NOMO-1 treated with dmso at 0.1 percent for 144 hours (cell line): Measurements from ENCODE around the gene RICTOR.
A peak's percentile ranks its signal among the peaks of the same experiment; 100 is the strongest.

ENCODE experiments used
- DNase-seq: peaks from one replicate; lab custom pipeline; 2025; ENCODE audit not compliant: unreplicated experiment; lab: John Stamatoyannopoulos, UW

The RICTOR gene

DNA sequence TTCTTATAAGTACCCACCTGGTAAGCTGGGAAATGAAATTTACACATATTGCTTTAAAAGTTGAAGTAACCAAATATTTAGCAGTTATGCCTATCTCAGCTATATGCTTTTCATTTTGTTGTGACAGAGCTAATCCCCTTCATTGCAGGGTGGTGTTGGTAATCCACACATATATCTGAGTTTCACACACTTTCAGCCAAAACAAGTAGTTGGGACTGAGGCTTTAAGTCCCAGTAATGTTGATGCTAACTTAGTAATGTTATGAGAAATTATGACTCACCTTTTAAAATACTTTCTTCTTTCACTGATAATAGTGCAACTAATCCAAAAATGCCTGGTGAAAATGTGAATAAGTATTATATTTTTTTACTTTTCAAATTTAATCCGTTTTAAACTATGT lies 19.2 kb upstream of the RICTOR start:
- DNase-seq = no peak

DNA sequence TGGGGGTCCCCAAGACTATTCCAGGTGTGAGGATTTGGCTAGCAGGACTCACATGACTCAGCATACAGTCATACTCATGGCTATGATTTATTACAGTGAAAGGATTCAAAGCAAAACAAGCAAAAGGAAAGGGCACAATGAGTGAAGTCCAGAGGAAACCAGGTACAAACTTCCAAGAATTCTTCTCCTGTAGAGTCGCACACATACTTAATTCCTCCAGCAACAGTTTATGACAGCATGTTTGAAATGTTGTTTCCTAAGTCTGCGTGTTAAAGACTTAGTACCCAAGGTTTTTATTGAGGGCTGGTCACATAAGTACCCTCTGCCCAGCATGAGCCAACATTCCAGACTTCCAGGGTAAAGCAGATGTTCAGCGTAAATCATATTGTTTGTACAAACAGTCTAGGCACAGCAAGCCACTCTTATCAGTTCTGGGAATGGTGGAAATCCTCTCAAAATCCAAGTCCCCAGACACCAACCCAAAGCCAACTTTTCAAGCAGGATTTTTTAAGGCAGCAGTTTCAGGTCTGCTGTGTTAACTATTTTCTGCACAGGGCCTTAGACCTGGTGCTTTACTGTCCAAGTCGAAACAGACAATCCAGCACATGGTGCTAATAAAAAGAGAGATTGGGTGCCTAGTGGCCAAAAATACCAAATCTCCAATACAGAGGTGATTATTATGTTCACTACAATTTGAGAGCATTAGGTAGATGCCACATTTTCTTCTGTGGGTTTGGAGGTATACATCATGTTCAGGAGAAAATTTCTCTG lies 18.6 kb upstream of the RICTOR start:
- no peak for DNase-seq

DNA sequence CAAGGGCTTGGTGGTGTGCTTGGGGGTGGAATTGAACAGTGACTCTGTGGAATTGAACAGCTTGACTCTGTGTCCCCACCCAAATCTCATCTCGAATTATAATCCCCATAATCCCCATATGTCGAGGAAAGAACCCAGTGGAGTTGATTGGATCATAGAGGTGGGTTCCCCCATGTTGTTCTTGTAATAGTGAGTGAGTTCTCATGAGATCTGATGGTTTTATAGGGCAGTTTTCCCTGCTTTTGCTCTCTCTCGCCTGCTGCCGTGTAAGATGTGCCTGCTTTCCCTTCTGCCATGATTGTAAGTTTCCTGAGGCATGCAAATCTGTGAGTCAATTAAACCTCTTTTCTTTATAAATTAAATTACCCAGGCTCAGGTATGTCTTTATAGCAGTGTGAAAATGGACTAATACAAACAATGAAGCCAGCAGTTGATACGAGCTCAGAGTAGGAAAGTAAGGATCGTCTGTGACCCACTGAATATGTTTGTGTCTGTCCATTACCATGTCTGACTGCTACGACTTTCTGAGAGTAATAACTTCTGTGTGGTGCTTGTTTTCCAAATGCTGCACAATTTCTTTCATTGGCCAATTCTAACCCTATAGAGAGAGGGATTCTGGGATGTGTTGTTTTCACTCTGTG lies 17.9 kb upstream of the RICTOR start:
- DNase-seq = no peak

DNA sequence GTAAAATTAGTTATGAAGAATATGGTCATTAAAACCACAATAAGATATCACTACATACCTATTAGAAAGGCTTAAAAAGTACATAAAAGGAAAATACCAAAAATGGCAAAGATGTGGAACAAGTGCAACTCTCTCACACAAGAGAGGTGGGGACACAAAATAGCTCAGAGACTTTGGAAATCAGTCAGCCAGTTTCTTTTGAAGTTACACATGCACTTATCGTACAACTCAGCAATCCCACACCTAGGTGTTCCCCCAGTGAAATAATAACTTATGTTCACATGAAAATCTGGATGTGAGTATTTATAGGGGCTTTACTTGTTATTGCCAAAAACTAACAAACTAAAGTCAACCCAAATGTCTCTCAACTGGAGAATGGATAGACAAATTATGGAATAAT lies 9.8 kb upstream of the RICTOR start:
- no peak for DNase-seq

DNA sequence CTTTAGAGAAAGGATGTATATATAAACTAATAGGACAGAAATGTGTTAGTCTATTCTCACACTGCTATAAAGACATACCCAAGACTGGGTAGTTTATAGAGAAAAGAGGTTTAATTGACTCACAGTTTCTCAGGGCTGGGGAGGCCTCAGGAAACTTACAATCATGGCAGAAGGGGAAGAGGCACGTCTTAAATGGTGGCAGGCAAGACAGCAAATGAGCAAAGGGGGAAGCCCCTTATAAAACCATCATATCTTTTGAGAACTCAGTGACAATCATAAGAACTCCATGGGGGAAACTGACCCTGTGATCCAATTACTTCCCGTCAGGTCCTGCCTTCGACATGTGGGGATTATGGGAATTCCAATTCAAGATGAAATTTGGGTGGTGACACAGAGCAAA lies 8.8 kb upstream of the RICTOR start:
- no peak for DNase-seq

DNA sequence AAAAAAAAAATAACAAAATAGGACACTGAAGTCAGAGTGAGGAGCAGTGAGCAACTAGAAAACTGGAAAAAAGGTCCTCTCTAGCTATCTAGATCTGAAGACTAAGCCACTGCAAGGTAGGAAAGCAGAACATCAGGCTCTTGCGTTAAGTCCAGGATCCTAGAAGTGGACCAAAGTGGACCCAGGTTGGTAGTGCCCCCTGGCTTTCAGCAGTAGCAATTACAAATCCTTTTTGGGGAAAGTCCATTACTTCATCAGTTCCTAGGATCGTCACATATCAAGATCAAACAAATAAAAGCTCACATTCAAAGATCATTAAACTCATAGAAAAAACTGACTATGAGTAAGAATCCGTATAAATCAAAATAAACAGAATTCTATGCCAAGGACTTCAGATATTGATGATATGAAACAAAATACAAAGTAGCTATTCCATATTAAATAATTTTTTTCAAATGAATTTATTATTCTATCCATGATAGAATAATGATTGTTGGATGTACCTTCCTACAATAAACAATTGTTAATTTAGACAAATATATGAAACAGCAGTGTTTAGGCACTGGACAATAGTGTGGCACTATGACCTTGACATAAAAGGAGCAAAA lies 6.5 kb upstream of the RICTOR start:
- DNase-seq = peak; percentile 63

DNA sequence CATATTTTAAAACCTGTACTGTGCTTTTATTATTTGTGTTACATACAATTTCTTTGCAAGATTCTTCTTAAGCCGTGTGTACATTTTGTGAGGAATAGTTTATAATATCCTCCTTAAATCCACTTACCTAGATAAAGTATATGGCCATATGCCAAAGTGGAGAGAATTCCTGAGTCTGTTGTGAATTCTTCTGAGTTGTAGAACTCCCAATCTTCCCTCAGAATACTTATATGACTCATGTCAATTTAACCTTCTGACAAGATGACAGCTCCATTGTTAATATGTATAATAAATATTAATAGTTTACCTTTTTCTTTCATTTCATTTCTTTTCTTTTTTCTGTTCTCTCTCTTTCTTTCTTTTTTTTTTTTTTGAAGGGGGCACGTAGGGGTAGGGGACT lies 6.0 kb upstream of the RICTOR start:
- DNase-seq = no peak

DNA sequence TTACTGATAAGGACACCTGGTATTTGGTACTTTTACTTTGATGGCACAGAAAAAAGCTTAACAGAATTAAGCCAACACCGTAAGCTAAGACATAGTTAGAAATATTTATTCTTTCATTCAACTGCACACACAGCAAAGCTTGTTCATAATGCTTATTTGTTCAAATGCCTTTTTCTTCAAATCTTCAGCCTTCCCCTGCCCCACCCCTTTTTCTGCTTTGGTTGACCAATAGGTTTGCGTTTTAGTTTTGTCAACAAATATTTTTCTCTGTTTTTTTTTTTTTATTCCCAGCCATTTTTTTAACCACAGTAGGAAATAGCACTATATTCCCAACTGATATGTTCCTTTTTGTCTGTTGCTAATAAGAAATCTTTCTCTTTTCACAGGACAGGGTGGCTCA lies 4.9 kb upstream of the RICTOR start:
- DNase-seq = no peak

DNA sequence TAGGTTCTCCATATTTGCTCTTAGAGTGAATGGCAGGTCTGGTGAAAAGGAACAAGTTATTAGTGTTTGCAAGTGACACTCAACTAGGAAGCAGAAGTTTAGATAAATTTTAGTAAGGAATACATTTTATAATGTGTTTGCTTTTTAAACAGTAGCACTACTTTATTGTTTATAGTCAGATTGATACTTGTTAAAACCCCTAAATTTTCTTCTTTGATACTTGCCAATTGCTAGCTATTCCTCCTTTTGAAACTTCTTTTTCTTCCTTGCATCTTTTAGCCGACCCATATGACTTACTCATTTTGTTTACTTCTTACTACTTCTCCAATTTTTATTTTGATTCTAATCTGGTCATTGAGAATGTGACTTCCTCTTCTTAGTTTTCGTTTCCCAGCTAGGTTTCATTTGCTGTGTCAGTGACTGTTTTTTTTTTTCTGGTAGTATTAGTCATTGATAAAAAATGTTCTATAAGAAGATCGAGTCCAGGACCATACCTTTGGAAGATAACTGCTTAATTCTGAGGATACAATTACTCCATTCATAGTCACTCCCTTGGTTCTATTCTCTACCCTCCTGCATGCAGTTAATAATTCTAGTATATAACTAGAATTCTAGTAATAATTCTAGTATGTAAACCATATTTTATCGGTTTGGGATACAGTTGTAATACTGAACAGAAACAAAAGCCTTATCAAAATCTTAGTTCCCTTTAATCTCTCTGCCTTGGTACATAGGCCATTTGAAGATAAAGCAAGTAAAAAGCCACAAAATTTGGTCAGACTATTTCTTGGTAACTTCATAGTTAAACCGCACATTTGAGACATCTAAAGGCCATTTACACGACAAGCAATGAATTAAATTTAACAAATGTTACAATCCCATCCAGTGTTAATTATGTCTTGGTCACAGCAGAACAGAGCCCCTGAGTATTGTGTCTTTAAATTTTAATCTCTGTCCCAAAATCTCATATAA lies 2.8 kb upstream of the RICTOR start:
- peak; percentile 90 for DNase-seq

DNA sequence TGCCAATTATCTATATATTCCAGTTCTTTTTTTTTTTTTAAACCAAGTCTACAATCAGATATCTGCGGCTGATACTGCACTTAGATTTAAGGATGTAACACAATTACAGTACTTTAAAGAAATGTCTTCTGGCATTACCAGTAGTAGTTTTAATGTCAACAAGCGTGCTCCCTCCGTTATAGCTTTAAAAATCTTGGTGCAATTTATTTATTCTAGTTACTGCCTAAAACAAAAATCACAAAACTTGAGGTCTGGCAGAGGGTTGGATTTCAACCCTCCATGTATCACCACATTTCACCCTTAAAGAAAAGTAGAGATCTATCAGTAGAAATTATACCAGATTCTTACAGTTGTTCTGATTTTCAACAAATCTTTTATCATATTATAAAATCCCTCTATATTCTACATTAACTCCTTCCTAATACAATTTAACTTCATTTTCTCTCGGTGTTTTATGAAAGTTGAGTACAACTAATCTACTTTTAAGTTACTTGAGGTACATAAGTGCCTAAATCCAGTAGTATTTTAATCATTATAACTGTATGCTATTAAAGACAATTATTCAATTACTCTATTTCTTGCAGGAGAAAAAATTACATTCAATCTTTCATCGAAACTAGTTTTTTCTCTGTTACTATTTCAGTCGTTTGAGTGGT lies 2.0 kb upstream of the RICTOR start:
- DNase-seq = no peak

DNA sequence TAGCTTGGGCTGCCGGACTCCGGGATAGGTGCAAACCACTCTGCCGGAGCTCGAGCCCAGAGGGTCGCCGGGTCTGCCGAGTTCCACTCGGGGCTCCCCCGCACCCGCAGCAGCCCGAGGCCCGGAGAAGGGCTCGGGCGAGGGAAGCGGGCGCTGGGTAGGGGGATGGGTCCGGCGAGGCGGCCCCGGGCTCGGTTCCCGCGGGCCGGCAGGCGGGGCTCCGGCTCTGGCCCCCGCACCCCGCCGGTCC lies 507 bp downstream of the RICTOR start:
- no peak for DNase-seq

DNA sequence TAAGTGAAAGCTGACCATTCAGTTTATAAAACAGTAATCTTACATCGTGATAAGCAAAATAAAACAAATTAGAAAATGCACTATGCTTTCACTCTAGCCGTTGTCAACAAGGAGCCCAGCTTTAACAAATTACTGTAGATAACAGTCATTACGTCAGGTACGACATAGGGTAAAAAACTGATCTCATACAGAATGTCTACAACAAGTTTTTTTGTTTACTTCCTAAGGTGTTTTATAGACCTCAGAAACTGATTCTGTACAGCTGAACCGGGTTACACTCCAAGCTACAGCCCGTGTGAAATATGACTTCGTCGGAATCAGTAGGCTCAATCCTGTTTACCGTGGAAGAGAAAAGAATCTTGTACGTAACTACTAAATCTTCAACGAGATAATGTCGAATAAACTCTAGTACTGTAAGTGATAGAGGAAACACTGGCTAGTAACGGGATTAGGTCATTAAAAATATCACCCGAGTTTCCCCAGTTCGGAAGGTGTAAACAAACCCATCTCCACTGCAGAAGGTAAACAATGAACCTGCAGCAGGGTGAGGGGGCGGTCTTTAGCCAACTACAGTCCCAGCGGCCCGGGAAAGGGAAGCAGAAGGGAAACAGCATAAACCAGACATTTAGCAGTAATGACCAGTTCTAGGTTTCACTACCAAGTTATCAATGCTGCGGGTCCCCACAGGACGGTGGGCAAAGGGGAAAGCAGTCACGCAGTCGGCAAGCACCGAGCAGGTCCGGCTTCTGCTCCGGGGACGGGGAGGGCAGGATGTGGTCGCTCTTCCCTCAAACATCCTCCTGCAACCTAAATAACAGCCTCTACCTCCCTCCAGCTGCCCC lies 1.1 kb downstream of the RICTOR start:
- peak; percentile 59 for DNase-seq

DNA sequence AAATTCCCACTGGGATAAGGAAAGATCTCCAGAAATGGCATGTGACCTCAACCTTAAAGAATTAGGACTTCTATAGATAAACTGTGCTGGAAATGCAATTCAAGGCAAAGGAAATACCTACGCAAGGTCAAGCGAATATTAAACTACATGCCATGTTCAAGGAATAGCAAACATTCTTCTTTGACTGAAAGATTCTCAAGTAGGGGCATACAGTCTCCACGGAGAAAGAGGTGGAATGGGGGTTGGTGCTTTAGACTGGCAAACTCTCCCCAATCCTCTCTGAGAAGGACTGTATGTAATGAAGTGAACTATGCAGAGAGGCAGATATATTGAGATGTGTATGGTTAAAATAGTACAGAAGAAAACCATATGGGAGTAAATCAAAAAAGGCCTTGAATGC lies 6.1 kb downstream of the RICTOR start:
- DNase-seq = no peak

DNA sequence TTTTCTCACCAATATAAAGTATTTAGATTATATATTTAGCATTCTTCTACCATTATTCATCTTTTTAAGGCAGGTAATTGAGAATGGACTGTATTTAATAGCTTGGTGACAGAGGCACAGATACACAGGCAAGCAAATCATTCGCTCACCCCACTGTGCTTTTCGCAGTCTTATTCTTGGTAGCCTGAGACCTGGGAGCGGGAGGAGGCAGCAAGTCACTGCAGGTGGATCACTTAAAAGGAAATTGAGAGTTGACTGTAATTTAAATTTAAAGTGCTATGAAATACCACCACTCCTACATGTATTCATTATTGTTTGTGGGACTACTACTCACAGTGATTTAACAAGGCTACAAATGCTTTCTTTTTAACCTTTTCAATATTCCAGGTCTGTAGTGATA lies 9.7 kb downstream of the RICTOR start:
- DNase-seq = no peak

DNA sequence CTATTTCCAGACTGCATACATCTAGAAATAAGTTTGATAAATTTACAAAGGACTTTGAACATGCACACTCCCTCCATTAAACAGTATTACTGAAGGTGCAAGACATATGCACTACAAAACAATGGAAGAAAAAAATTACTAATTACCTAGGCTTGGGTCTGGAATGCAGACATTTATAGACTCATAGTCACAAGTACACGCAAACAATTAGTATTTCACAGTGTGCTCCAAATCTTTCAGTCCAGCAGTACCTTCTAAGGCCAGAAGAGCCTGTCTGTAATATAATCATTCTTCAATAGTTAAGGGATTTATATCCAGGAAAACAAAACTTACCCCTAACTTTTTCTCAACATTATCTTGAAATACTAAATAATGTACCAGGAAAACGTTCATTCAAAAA lies 11.2 kb downstream of the RICTOR start:
- no peak for DNase-seq

DNA sequence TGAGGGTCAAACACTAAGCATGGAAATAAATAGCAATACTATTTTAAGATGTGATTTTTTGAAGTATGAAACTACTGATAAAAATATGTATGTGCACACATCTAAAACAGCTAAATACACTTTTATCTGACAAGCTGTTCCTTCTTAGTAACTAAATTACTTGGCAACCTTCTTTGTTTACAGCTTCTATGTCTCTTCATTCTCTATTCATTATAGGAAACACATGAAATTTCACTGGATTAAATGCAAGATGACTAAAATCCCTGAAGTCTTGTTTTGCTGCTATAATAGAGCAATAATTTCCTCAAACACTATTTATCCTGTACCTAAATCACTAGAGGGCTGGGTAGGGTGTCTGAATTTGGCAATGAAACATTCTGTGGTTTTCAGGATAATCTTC lies 11.7 kb downstream of the RICTOR start:
- no peak for DNase-seq

DNA sequence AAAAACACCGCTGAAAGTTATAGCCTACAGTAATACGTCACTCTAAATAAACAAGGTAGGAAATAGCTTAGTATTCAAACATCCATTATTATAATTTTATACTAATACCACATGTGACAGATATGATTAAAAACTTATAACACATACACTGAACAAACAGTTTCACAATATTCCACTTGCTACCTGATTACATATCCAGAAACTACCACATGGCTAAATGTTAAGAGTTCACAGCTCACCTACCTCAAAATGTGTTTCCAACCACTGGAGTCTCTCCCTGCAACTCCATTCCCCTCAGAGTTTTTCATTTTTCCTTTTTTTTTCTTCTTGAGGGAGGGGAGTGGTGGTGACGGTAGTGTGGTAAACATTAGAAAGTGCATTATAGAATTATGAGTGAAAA lies 12.1 kb downstream of the RICTOR start:
- DNase-seq = no peak

DNA sequence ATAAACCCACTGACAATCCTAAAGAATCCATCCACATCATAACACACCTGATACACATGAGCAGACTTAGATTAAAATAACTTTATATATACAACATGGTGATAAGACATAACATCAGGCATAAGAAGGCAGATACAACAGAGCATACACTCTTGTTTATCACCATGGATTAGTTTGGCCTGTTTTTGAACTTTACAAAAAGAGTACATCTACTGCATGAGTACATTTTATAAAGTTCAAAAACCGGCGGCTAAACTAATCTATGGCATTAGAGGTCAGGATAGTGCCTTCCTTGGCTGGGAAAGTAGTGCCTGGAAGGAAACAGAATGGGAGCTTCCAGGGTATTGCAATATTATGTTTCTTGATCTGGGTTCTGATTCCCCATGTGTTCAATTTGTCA lies 15.1 kb downstream of the RICTOR start:
- DNase-seq = no peak

DNA sequence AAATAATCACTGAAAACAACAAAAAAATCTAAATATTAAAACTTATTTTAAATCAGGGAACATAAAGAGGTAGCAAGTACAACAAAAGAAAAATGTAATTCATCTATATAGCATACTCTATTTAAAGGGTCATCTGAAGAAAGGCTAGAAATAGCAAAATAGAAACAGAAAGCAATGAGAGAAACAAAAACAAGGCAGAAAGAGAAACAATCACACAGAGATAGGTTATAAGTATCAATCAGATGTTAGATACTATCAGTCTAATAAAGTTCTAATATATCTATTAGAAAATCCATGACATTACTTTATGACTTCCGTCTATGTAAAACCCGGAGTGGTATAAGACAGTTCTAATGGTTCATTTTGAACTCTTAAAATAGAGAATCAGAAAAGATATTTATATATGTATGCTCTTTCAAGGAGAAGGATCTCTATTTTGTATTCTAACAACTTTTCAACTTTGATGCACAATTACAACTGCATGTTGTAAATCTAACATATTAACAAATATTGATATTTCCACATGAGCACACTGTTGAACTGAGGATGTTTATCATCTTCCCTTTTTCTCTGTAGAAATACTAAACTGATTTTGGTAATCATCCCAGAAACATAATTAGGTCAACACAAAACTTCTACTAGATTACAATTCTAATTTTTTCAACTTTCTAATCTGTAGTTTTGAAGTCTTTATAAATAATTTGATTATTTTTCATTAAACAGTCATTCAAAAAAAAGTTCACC lies 15.8 kb downstream of the RICTOR start:
- no peak for DNase-seq

DNA sequence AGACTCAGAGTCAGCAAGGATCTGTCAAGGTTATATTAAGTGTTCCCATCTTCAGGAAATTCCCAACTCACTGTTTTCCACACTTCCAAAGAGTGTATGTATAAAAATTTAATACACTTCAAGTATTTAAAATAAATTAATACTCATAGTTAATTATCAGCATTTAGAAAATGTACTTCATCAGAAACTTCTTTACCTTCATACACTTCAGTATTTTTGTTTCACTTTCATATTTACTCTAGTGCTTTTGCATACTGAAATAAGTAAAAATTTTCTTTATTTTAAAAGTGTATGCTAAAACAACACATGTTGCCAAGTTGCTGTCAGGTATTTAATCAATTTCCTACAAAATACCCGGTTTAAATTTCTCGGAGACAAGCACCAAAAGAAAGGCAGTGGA lies 16.5 kb downstream of the RICTOR start:
- no peak for DNase-seq
